Activated T-helper 1 cell treated with Interleukin-2 at 50 U/mL for 16 hours (primary cell): ENCODE results near the gene IFRD2.
"Not testable (repeated sequence)": the region's sequence is repeated elsewhere in the genome, so short reads cannot be mapped to it uniquely, and the experiment has no call there.

Experiments used
- DNase-seq: peaks from one replicate; pipeline ENCODE4 v3.0.0-alpha.2; 2020; ENCODE audit warnings: low read depth

Gene IFRD2

DNA sequence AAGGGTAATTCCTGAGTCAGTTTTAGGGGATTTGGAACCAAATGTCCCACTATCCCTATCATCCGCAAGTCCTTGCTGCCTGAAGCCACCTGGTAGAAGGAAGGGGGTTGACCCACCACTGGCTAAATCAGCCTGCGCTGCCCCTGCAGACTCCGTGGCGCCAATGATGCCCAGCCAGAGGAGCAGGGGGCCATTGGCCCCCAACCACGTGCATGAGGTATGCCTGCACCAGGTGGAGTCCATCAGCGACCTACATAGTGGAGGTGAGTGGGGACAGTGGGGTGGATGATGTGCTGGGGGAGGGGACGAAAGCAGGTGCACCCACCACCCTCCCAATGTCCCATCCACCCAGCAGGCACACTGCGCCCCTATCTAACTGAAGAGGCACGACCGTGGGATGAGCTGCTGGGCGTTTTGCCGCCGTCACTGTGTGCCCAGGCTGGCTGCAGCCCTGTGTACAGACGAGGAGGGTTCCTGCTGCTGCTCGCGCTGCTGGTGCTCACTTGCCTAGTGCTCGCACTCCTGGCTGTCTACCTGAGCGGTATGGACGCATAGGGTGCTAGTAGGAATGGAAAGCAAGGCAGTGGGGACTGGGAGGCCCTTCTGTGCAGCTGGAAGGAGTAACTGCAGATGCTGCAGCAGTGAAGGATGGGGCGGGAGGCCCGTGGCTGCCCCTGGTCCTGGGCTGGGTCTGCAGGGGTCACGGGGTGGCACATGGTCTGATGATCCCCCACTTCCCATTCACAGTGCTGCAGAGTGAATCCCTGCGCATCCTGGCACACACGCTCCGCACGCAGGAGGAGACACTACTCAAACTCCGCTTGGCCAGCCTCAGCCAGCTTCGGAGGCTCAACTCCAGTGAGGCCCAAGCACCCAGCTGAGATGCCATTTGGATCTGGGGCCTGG is 5.7 kb downstream of the IFRD2 start:
- no peak for DNase-seq

DNA sequence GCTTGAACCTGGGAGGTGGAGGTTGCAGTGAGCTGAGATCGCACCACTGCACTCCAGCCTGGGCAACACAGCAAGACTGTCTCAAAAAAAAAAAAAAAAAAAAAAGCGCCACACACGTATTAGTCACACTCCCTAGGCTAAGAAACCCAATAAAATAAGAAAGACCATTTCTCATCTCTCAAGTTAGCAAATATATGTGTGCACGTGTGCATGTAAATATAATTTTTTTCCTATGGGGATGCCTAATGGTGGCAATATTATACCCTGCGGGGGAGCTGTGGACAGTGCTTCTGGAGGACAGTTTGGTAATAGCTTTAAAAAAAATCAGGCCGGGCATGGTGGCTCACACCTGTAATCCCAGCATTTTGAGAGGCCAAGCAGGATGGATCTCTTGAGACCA is 8.1 kb downstream of the IFRD2 start:
- DNase-seq: not testable (repeated sequence)

DNA sequence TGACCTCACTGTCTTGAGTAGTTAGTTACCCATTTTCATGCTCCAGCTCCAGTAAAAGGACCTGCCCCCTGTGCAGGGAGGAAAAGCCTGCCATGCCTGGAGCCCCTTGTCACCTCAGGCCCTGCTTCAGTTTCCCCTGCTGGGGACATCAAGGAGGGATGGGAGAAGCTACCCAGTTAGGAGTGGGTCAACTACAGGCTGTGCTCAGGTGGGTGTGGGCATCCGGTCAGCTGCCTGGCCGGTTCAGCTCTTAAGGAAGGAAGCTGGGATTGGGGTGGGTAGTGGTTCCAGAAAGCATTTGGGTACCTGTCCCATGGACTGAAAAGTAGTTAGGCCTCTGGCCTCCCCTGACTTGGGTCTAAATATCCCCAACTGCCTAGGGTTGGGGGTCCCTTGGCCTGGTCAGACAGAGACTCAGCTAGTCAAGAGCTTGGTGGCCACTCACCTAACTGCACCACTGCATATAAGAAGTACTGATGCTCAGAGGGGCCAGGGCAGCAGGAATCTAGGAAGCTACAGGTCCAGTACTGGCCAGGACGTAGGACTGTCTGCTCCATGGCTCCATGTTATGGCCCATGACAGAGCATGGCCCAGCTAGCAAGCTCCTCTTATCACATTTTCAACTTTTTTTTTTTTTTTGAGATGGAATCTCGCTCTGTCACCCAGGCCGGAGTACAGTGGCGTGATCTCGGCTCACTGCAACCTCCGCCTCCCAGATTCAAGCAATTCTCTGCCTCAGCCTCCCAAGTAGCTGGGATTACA is 12.8 kb downstream of the IFRD2 start:
- DNase-seq: no peak

DNA sequence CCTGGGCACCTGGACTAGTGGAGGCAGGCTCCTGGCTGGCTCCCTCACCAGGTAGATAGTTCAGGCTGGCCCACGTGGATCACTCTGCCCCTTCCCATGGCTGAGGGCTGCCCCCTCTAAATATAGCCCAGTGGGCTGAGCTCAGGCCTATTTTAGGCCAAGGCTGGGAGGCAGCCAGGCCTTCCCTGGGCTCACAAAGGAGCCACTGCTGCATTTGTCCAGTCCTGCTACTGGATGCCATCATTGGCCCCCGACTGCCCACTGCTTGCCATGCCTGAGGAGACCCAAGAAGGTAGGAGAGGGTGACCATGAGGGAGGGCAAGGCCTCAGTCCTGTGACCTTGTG is 13.4 kb downstream of the IFRD2 start, which contains the start of gene LSMEM2:
TSS of gene LSMEM2 (plus strand) at position 208 of the 345 bp plus-strand sequence. CDS start at position 235, 27 bp downstream.
- no peak for DNase-seq

DNA sequence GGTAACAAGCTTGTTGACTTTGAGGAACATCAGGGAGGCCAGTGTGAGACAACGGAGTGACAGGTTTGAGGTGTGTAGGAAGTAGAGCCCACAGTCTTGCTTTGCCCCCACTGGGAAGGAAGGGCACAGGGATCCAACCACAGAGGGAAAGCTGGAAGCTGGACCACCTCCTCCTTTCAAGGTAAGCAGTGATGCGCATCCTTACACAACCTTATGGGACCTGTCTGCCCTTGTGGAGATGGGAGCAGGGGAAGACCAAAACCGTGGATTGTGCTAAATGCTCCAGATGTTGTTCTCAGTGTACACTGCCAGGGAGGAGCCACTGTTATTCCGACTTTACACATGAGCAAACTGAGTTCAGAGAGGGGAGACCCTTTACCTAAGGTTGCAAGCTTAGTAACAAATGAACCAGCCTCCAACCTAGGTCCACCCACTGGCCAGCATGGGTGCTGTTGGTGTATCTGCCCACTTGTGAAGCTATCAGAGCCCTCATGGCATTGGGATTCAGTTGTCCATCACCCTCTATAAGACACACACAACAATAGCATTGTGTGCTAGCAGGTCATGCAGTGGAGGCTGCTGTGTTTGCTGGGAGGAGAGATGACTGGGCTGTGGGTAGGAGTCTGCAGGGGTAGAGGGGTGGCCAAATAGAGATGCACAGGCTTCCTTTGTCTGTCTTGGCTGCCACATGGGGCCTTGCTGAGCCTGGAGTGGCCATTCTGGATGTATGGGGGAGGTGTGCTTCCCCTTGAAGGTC is 13.9 kb downstream of the IFRD2 start:
- no peak for DNase-seq

DNA sequence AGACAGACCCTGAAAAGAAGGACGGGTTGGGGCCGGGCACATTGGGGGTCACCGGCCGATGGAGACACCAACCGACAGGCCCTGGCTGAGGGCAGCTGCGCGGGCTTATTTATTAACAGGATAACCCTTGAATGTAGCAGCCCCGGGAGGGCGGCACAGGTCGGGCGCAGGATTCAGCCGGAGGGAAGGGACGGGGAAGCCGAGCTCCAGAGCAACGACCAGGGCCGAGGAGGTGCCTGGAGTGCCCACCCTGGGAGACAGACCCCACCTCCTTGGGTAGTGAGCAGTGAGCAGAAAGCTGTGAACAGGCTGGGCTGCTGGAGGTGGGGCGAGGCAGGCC is 15.5 kb downstream of the IFRD2 start:
- no peak for DNase-seq

DNA sequence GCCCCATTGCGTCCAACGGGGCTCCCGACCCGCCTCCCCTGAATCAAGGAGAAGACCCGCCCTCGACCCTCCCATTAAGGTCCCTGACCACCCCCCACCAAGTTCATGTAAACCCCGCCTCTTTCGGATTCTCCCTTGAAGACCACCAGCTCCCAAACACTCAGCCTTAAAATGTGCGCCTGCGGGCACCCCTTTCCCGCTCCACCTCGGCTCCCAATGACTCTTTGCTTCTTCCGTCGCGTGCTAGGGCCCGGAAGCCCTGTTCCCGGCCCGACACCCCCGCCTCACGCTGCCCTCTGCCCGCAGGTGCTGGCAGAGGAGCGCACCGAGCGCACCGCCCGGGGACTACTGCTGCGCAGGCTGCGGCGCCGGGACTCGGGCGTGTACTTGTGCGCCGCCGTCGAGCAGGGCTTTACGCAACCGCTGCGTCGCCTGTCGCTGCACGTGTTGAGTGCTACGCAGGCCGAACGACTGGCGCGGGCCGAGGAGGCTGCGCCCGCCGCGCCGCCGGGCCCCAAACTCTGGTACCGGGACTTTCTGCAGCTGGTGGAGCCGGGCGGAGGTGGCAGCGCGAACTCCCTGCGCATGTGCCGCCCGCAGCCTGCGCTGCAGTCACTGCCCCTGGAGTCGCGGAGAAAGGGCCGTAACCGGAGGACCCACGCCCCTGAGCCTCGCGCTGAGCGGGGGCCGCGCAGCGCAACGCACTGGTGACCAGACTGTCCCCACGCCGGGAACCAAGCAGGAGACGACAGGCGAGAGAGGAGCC is 16.1 kb downstream of the IFRD2 start:
- DNase-seq: no peak

DNA sequence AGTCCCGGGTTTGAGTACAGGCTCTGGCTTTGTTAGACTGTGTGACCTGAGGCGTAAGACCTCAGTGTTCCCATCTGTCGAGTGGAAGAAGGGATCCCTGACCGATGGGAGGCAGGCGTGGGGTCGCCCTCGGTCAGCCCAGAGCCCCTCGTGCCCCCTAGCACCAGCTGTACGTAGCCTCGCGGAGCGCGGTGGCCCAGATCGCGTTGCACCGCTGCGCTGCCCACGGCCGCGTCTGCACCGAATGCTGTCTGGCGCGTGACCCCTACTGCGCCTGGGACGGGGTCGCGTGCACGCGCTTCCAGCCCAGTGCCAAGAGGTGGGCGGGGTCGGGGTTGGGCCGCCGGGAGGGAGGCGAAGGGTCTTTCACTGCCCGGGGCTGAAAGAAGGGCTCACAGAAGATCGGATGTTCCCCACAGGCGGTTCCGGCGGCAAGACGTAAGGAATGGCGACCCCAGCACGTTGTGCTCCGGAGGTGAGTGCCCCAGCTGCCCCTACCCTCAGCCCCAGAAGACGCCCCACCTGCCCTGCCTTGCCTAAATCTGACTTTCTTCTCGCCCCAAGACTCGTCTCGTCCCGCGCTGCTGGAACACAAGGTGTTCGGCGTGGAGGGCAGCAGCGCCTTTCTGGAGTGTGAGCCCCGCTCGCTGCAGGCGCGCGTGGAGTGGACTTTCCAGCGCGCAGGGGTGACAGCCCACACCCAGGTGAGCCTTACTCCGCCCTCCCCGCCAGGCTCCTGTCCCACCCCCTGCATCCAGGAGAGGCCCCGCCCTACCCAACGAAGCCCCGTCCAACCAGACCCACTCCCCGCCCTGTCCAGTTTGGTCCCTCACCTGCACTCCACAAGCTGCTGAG is 16.9 kb downstream of the IFRD2 start:
- DNase-seq: no peak

DNA sequence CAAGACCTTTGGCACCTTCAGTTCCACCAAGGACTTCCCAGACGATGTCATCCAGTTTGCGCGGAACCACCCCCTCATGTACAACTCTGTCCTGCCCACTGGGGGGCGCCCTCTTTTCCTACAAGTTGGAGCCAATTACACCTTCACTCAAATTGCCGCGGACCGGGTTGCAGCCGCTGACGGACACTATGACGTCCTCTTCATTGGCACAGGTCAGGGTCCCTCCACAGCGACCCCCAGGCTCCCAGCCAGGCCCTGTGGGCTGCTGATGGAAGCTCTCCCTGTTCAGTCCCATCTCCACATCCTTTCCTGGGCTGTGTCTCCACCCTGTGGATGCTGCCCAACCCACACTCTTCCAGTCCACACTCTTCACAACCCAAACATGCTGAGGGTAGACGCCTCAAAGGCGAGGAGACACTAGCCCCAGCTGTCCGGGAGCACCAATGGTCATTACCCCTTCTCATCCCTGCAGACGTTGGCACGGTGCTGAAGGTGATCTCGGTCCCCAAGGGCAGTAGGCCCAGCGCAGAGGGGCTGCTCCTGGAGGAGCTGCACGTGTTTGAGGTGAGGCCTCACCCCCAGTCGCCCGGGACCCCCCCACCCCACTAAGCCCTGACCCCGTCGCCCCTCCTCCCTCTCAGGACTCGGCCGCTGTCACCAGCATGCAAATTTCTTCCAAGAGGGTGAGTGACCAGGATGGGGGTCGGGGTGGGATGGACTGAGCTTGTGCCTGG is 17.7 kb downstream of the IFRD2 start:
- peak; percentile 43 for DNase-seq

DNA sequence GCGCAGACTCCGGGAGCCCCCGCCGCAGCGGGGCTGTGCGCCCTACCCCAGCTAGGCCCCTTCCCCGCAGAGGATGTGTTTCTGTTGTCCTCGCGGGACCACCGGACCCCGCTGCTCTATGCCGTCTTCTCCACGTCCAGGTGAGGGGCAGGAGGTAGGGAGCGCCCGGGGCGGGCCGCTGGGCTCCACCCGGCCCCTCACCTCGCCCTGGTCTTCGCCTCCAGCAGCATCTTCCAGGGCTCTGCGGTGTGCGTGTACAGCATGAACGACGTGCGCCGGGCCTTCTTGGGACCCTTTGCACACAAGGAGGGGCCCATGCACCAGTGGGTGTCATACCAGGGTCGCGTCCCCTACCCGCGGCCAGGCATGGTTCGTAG is 18.6 kb downstream of the IFRD2 start:
- DNase-seq: no peak

DNA sequence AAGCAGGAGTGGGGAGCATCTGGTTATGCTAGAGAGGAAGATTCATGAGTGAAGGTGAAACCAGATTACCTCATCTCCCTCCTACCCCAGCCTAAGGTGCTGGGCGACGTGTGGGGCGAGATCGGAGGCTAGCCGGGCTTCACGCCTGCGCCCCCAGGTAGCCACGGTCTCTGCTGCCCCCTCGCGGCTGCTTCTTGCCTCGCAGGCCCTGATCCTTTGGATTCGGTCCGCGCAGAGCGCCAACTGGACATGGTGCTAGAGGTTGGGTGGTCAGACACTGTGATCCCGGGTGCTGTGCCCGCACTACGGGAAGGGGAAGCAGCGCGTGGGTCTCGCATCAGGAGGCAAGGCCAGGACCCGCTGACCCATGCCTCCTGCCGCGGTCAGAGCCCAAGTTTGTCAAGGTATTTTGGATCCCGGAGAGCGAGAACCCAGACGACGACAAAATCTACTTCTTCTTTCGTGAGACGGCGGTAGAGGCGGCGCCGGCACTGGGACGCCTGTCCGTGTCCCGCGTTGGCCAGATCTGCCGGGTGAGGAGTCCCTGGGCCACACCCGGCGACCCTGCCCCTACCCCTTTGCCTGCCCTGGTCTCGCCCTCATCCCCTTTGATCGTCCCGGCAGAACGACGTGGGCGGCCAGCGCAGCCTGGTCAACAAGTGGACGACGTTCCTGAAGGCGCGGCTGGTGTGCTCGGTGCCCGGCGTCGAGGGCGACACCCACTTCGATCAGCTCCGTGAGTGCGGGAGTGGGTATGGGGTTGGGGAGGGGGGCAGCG is 19.1 kb downstream of the IFRD2 start:
- peak; percentile 75 for DNase-seq

DNA sequence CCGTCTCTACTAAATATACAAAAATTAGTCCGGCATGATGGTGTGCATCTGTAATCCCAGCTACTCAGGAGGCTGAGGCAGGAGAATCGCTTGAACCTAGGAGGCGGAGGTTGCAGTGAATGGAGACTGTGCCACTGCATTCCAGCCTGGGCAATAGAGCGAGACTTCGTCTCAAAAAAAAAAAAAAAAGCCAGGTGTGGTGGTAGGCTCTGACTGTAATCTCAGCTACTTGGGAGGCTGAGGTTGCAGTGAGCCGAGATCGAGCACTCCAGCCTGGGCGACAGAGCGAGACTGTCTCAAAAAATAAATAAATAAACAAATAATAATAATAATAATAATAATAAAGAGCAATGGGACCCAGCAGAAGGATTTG is 19.7 kb downstream of the IFRD2 start:
- DNase-seq: not testable (repeated sequence)

DNA sequence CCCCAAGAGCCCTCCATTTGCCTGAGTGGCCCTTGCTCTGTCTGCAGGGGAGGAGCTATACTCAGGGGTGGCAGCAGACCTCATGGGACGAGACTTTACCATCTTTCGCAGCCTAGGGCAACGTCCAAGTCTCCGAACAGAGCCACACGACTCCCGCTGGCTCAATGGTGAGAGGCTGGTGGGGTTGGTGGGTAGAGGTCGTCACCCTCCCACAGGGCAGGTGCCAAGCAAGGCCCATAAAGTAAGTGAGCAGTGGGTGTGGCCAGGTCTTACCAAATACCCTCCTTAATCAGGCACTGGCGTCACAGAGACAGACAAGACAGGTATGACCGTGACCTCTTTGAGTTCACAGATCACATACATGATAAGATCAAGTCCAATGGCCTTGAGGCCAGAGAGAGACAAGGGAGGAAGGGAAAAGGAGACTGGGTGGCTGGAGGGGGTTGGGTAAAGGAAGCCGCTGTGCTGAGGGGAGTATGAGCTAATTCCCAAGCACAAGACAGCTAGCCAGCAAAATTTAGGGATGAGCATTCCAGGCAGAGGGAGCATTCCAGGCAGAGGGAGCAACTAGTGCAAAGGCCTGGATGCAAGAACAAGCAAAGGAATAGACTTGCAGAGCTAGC is 20.8 kb downstream of the IFRD2 start:
- DNase-seq: no peak

DNA sequence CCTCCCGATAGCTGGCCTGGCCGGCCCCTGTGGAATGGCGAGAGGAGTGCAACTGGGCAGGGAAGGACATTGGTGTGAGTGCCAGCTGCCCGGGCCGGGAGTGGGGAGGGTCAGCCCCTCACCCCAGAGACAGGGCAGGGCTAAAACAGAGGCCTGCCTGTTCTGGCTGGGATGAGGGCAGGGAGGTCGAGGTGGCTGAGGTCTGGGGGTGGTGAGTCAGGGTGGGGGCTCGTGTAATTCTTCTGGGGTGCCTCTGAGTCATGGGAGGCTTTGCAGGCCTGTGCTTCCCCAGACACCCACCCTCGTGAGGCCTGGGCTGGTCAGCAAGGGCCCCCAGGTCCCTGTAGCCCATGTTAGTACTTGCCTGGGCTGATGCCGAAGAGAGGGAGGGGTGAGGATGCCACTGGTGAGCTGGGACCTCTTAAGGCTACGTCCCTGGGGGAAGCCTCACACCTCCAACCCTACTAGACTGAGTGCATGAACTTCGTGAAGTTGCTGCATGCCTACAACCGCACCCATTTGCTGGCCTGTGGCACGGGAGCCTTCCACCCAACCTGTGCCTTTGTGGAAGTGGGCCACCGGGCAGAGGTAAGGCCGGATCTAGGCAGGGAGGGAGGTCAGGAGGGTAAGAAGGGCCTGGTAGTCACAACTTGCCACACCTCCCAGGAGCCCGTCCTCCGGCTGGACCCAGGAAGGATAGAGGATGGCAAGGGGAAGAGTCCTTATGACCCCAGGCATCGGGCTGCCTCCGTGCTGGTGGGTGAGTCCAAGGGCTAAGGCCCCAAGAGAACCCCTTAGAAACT is 21.6 kb downstream of the IFRD2 start:
- no peak for DNase-seq

DNA sequence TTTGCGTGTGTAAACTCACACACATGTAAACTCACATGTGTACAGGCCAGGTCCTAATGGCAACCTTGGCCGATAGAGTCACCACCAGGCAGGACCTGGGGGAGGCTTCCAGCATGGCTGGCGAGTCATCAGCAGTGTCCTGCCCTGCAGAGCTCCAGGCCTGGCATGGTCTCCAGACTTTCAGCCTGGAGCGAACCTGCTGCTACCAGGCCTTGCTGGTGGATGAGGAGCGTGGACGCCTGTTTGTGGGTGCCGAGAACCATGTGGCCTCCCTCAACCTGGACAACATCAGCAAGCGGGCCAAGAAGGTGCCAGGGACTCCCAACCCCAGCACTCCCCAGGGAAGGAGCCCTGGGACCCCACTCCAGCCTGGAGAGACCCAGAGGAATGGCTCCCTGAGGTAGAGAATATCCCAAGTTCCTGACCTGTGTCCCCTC is 22.2 kb downstream of the IFRD2 start:
- no peak for DNase-seq

DNA sequence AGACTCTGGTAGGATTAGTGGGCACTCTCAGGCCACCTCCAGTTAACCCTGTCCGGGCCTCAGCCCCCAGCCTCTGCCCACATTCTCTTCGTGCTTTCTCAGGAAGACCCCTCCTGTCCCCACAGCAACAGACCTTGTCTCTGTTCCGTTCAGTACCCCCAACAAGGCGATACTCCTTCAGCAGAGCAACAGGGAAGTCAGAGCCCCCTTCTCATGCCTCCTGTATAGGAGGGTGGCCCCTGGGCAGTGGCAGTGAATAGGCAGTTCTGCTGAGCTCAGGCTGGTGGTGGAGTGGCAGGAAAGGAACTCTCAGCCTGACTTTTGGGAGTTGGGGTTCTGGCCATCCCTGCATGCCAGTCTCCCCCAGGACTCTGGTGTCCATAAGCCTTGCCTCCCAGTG is 22.8 kb downstream of the IFRD2 start:
- no peak for DNase-seq

DNA sequence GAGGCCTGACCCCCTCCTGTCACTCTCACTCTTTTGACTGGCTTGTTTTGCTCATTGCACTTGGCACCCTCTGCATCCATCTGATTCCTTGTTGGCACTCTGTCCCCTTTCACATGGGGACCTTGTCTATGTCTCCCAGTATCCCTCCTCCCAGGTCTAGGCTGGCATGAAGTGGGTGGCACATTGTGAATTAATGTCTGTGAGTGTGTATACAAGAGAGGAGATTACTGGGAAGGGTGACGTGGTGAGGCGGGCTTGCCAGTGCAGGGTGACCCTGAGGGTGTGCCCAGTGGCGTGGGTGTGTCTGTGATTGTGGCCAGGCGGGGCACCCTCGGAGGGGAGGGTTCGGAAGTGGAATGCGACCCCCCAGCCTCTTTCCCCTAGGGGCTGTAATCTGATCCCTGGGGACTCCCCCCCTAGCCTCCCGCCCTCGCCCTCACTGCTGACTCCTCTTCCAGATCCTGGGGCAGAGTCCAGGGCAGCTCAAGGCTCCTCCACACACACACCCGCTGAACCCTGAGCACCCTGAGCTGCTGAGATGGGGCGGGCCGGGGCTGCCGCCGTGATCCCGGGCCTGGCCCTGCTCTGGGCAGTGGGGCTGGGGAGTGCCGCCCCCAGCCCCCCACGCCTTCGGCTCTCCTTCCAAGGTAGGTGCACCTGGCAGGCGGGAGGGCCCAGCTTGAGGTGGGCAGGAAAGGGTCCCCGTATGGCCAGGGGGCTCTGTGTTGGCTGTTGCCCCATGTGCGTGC is 23.4 kb downstream of the IFRD2 start, which contains the start of gene SEMA3B:
TSS of gene SEMA3B (plus strand) at position 445 of the 749 bp plus-strand sequence. CDS start at position 539, 94 bp downstream.
- no peak for DNase-seq
